Smooth muscle cell (in vitro differentiated cells): ENCODE results near the gene SPEG. TPM values are rescaled to one million over a fixed set of nuclear protein-coding genes. Genes with fewer than 3 reads are reported as not detected.

Experiments
- DNase-seq: peaks from one replicate; lab custom pipeline; 2025; ENCODE audit not compliant: unreplicated experiment; lab: John Stamatoyannopoulos, UW
- H2AFZ ChIP-seq: fragments of 200-600 bp; sonication (generic); 2 replicates; pipeline ENCODE4 v1.6.0; 2016; ENCODE audit warnings: antibody characterized with exemption, low read depth, mild to moderate bottlenecking
- H3F3A ChIP-seq: fragments of 200-600 bp; sonication (generic); 2 replicates; pipeline ENCODE4 v1.6.0; 2017; ENCODE audit warnings: antibody characterized with exemption, low read depth
- H3K27ac ChIP-seq: fragments of 200-600 bp; sonication (generic); 2 replicates; pipeline ENCODE4 v1.5.1; 2016; ENCODE audit warnings: low read depth, mild to moderate bottlenecking
- H3K27me3 ChIP-seq: fragments of 200-600 bp; sonication (generic); 2 replicates; pipeline ENCODE4 v1.6.1; 2016; ENCODE audit warnings: low read depth, mild to moderate bottlenecking
- H3K36me3 ChIP-seq: fragments of 200-600 bp; sonication (generic); 2 replicates; pipeline ENCODE4 v1.5.1; 2016; ENCODE audit warnings: low read depth
- H3K4me1 ChIP-seq: fragments of 200-600 bp; sonication (generic); 2 replicates; pipeline ENCODE4 v1.5.1; 2016; ENCODE audit warnings: low read depth
- H3K4me2 ChIP-seq: fragments of 200-600 bp; sonication (generic); 2 replicates; pipeline ENCODE4 v1.6.0; 2016; ENCODE audit warnings: mild to moderate bottlenecking
- H3K4me3 ChIP-seq: fragments of 200-600 bp; sonication (generic); 2 replicates; pipeline ENCODE4 v1.5.1; 2016; ENCODE audit warnings: mild to moderate bottlenecking
- H3K79me2 ChIP-seq: fragments of 200-600 bp; sonication (generic); 2 replicates; pipeline ENCODE4 v1.6.0; 2016; ENCODE audit warnings: low read depth, mild to moderate bottlenecking
- H3K9ac ChIP-seq: fragments of 200-600 bp; sonication (generic); 2 replicates; pipeline ENCODE4 v1.6.0; 2016; ENCODE audit warnings: low read depth
- H3K9me3 ChIP-seq: fragments of 200-600 bp; sonication (generic); replicated peaks from 2 replicates; pipeline ENCODE4 v1.5.1; 2016; ENCODE audit warnings: low read depth
- H4K20me1 ChIP-seq: fragments of 200-600 bp; sonication (generic); 2 replicates; pipeline ENCODE4 v1.6.0; 2016; ENCODE audit warnings: low read depth
- WGBS: methylation state at CpG from one replicate; pipeline ENCODE4 v1.1.7; 2016; ENCODE audit warnings: low lambda C conversion rate; 5-methylcytosine and 5-hydroxymethylcytosine counted together
- polyA plus RNA-seq: library from polyadenylated mRNA; unstranded; fragments of >200 nt; fragmentation: Nextera tagmentation; extraction: Ambion mirVana; gene quantifications from 2 replicates; pipeline ENCODE4 v1.2.1, GENCODE V29; 2016
- total RNA-seq: library from RNA; depleted of rRNA; stranded (reverse); fragments of >200 nt; gene quantifications from 2 replicates; pipeline ENCODE4 v1.2.3, GENCODE V29; 2014
- TF ChIP-seq, protein P1 (sequence below): fragments of 200-600 bp; sonication (generic); IDR thresholded peaks from 2 replicates; pipeline ENCODE4 v1.5.1; 2017; ENCODE audit warnings: borderline replicate concordance, mild to moderate bottlenecking, antibody characterized with exemption; ENCODE audit not compliant: insufficient read depth, poor library complexity, severe bottlenecking

Gene SPEG
- total and polyA plus RNA-seq, 2 experiments from 2014 or later: 14.9 to 37.8 TPM

DNA sequence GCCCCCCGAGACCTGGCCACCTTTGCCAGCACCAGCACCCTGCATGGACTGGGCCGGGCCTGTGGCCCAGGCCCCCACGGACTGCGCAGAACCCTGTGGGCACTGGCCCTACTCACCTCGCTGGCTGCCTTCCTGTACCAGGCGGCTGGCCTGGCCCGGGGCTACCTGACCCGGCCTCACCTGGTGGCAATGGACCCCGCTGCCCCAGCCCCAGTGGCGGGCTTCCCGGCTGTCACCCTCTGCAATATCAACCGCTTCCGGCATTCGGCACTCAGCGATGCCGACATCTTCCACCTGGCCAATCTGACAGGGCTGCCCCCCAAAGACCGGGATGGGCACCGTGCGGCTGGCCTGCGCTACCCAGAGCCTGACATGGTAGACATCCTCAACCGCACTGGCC is 80.2 kb downstream of the SPEG start:
- no peaks in the 10 kb centered on the region for H4K20me1 ChIP-seq
- TF ChIP-seq, protein P1, sequence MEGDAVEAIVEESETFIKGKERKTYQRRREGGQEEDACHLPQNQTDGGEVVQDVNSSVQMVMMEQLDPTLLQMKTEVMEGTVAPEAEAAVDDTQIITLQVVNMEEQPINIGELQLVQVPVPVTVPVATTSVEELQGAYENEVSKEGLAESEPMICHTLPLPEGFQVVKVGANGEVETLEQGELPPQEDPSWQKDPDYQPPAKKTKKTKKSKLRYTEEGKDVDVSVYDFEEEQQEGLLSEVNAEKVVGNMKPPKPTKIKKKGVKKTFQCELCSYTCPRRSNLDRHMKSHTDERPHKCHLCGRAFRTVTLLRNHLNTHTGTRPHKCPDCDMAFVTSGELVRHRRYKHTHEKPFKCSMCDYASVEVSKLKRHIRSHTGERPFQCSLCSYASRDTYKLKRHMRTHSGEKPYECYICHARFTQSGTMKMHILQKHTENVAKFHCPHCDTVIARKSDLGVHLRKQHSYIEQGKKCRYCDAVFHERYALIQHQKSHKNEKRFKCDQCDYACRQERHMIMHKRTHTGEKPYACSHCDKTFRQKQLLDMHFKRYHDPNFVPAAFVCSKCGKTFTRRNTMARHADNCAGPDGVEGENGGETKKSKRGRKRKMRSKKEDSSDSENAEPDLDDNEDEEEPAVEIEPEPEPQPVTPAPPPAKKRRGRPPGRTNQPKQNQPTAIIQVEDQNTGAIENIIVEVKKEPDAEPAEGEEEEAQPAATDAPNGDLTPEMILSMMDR: no peak
- no peaks in the 10 kb centered on the region for H3K36me3 ChIP-seq
- 95% methylated on average over 21 of the region's 21 CpGs for WGBS
- H3K9ac ChIP-seq: no peak overlapping the region
- H3K4me1 ChIP-seq: peaks cover 39% of the 10 kb centered on the region
- H3F3A ChIP-seq: no peaks in the 10 kb centered on the region
- H3K4me2 ChIP-seq: no peak overlapping the region
- no peaks in the 10 kb centered on the region for H3K9me3 ChIP-seq
- H3K4me3 ChIP-seq: no peak overlapping the region
- H3K27ac ChIP-seq: no peak overlapping the region
- no peak for DNase-seq
- no peak overlapping the region for H2AFZ ChIP-seq
- H3K79me2 ChIP-seq: no peaks in the 10 kb centered on the region
- H3K27me3 ChIP-seq: peaks cover 21% of the 10 kb centered on the region

DNA sequence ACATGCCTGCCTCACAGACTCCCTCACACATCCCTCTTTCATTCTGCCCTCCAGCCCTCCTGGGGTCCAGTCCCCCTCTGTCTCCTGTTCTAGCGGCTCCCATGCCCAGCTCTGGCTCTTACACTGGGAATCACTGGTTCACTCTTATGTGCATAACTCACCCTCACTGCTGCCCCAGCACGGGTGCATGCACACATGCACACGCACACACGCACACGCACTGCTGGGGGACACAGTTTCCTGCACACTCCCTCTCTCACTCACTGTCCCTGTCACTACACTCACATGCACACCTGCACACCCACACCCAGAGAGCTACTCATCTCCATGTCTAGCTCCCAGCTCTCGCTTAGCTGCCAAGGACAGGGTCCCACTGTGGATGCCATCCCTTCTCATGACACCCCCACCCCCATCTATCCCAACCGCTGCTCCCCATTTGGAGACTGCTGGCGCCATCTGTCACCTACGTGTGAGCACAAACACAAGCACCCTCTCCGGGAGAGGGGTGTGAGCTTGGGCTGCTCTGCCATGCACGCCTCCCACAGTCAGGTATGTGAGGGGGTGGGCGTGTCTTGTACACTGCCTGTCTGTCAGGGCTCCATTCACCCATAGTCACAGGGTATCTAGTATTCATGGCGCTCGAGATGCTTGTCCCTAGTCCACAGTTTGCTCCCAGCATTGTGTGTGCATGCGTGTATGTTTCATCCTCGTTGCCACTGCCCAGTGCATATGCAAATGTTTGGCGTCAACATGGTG is 81.4 kb downstream of the SPEG start:
- H3K9ac ChIP-seq: no peak overlapping the region
- TF ChIP-seq, protein P1: no peak
- H3K79me2 ChIP-seq: no peaks in the 10 kb centered on the region
- no peak overlapping the region for H3K4me2 ChIP-seq
- H2AFZ ChIP-seq: no peak overlapping the region
- no peak overlapping the region for H3K4me3 ChIP-seq
- H4K20me1 ChIP-seq: no peaks in the 10 kb centered on the region
- 88% methylated on average over 16 of the region's 17 CpGs for WGBS
- no peaks in the 10 kb centered on the region for H3K9me3 ChIP-seq
- no peak overlapping the region for H3K27ac ChIP-seq
- peaks cover 38% of the 10 kb centered on the region for H3K4me1 ChIP-seq
- no peak for DNase-seq
- H3K36me3 ChIP-seq: no peaks in the 10 kb centered on the region
- H3K27me3 ChIP-seq: peaks cover 21% of the 10 kb centered on the region
- H3F3A ChIP-seq: no peaks in the 10 kb centered on the region

DNA sequence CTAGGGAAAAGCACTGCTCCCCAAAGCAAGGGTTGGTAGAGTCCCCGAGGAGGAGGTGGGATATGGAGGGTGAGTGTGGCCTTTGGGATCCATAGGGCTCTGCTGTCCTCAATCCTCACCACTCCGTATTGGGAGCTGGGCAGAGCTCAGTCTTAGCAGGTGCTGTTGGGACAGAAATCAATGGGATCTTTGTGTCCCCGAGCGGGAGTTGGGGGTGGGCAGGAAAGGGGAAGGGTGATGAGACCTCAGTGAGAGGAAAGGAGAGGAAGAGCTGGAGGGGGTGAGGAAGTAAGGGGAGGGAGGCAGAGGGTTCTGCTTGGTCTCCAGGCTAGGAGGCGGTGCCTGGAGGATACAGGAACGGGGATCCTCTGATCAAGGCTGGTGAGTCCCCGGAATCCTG is 82.2 kb downstream of the SPEG start:
- Histone ChIP-seq H3K27me3 (peaks cover 20% of the 10 kb centered on the region), H3K4me1 (peaks cover 39% of the 10 kb centered on the region), H3K9ac (no peak overlapping the region), H3F3A (no peaks in the 10 kb centered on the region), H2AFZ (no peak overlapping the region), H3K4me2 (no peak overlapping the region), H3K9me3 (no peaks in the 10 kb centered on the region), H3K4me3 (no peak overlapping the region), H3K27ac (no peak overlapping the region), H3K79me2 (no peaks in the 10 kb centered on the region), H4K20me1 (peaks cover 4% of the 10 kb centered on the region), H3K36me3 (no peaks in the 10 kb centered on the region)
- TF ChIP-seq, protein P1: no peak
- 88% methylated on average over 4 of the region's 7 CpGs for WGBS
- DNase-seq: no peak
